ENCODE measurements around the gene NARF.
"Not testable (repeated sequence)": the region's sequence is repeated elsewhere in the genome, so short reads cannot be mapped to it uniquely, and the experiment has no call there.

Gene NARF

DNA sequence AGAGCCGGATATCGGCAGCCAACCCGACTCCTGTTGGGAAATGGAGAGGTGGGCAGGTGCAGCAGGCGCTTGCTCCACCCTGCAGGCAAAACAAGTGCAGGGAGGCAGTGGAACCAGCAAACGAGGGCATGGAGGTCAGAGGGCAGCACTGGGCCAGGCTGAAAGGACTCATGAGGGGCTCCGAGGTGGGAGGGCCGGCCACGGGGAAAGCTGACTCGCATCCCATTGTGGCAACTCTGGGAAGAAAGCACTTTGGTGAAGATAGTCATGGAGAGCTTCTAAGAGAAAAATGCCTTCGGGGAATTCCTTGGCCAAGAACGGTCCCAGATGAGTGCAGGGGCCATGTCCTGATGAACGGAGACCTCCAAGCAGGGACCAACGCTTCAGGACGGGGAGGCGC lies 12.4 kb upstream of the NARF start:
- Mint-ChIP-seq H3K36me3 (peaks cover 40% of the 10 kb centered on the region), H3K27me3 (no peaks in the 10 kb centered on the region), H3K27ac (peak overlapping the region; percentile 35), H3K9me3 (no peaks in the 10 kb centered on the region), H3K4me3 (no peak overlapping the region), H3K4me1 (peaks cover 27% of the 10 kb centered on the region)
- DNase-seq, result no peak
- CTCF ChIA-PET, result interaction anchor here (1.1 kb wide), 1 partner anchor 14 kb away, joined by 3 read pairs; no protein-coding TSS in a partner anchor

DNA sequence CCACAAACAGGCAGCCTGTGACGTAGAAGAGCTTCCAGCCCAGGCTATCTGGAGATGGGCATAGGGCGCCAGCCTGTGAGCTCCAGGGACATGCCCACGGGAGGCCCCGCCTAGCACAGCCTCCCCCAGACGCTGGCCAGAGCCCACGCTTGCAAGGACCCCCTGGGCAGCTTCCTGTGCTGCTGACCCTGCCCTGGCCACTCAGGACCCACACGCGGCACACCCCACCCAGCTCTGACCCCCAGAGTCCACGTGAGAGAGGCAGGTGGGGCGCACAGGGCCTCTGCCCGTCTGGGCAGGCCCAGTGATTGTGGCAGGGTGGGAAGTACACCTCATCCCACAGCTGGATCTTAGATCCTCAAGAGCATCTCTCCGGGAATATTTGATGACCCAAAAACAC lies 11.9 kb upstream of the NARF start:
- DNase-seq, result no peak
- Mint-ChIP-seq H3K4me3 (no peak overlapping the region), H3K9me3 (no peaks in the 10 kb centered on the region), H3K4me1 (peaks cover 32% of the 10 kb centered on the region), H3K36me3 (peaks cover 43% of the 10 kb centered on the region), H3K27ac (no peak overlapping the region), H3K27me3 (no peaks in the 10 kb centered on the region)
- CTCF ChIA-PET, result interaction anchor here (1.2 kb wide), 1 partner anchor 105 kb away, joined by 3 read pairs; no protein-coding TSS in a partner anchor

DNA sequence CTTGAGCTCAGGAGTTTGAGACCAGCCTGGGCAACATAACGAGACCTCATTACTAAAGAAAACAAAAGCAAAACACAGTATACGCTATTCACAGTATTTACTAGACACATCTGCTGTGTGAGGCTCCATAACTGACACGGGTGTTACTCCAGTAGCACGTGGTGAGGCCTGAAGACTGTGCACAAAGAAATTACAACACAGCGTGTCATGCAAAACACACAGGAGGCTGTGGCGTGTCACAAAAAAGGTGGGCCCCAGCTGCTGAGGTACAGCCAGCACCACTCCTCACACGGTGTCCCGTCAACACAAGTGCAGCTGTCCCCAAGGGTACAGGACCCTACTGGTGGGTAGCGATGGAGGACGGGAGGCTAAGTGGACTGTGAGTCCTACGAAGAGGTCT lies 10.7 kb upstream of the NARF start:
- H3K4me3 Mint-ChIP-seq, result peak overlapping the region; percentile 54
- H3K9me3 Mint-ChIP-seq, result no peaks in the 10 kb centered on the region
- CTCF ChIA-PET, result interaction anchor here (1.2 kb wide), 1 partner anchor 104 kb away, joined by 3 read pairs; no protein-coding TSS in a partner anchor
- H3K4me1 Mint-ChIP-seq, result peaks cover 41% of the 10 kb centered on the region
- no peak for DNase-seq
- no peaks in the 10 kb centered on the region for H3K27me3 Mint-ChIP-seq
- peak overlapping the region; percentile 76 for H3K27ac Mint-ChIP-seq
- peaks cover 43% of the 10 kb centered on the region for H3K36me3 Mint-ChIP-seq

DNA sequence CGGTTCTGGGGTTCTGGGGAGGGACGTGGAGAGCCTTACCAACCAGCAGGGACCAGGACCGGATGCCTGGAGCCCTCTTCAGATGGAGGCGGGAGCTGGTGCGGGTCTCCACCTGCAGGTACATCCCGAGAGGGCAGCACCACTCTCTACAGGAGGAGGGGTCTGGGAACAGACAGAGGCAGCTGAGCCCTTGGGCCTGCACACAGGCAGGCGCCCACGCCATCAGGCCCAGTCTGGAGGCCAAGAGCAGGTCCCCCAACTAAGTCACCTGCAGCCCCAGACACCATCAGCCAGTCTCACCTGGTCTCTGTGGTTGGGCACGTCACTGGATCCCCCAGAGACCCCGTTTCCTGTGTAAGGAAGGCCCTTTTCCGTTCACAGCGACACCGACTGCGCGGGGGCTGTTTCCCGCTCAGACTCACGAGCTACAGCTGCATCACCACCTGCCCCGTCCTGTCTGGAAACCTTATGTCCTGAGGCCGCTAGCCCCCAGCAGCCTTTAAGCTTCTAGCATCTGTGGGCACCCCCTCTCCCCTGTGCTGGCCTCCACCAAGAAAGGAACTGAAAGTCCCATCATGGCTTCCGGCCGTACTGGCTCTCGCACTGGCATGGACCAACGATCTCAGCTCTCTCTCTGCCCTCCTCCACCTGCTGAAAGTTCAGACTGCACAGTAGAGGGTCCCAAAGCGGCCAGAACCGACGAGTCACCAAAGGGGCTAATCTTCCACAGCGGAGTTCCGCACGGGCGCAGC lies 9.2 kb upstream of the NARF start:
- peak; percentile 85 for DNase-seq
- CTCF ChIA-PET, result interaction anchor here (0.7 to 1.0 kb wide), 2 partner anchors 21 to 23 kb away, joined by 3 read pairs; no protein-coding TSS in a partner anchor
- H3K4me1 Mint-ChIP-seq, result peaks cover 46% of the 10 kb centered on the region
- H3K27ac Mint-ChIP-seq, result peak overlapping the region; percentile 98
- peak overlapping the region; percentile 96 for H3K4me3 Mint-ChIP-seq
- no peaks in the 10 kb centered on the region for H3K27me3 Mint-ChIP-seq
- H3K36me3 Mint-ChIP-seq, result peaks cover 44% of the 10 kb centered on the region
- peaks cover 3% of the 10 kb centered on the region for H3K9me3 Mint-ChIP-seq

DNA sequence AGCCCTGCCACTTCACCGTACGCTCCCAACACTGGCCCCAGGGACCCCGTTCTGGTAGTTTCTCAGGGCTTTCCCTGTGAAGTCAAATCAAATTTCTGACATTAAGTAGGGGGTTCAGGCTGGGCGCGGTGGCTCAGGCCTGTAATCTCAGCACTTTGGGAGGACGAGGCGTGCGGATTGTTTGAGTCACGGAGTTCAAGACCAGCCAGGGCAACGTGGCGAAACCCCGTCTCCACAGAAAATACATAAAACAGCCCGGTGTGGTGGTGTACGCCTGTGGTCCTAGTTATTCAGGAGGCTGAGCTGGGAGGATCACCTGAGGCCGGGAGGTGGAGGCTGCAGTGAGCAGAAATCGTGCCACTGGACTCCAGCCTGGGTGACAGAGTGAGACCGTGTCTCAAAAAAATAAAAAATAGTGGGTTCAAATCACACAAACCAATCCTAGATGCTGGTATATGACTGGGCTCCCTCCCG lies 8.6 kb upstream of the NARF start:
- Mint-ChIP-seq H3K36me3 (peaks cover 45% of the 10 kb centered on the region), H3K27me3 (no peaks in the 10 kb centered on the region), H3K4me1 (peaks cover 46% of the 10 kb centered on the region), H3K4me3 (peak overlapping the region; percentile 96), H3K9me3 (peaks cover 4% of the 10 kb centered on the region), H3K27ac (peak overlapping the region; percentile 98)
- DNase-seq, result peak; percentile 38
- CTCF ChIA-PET, result no interaction called here

DNA sequence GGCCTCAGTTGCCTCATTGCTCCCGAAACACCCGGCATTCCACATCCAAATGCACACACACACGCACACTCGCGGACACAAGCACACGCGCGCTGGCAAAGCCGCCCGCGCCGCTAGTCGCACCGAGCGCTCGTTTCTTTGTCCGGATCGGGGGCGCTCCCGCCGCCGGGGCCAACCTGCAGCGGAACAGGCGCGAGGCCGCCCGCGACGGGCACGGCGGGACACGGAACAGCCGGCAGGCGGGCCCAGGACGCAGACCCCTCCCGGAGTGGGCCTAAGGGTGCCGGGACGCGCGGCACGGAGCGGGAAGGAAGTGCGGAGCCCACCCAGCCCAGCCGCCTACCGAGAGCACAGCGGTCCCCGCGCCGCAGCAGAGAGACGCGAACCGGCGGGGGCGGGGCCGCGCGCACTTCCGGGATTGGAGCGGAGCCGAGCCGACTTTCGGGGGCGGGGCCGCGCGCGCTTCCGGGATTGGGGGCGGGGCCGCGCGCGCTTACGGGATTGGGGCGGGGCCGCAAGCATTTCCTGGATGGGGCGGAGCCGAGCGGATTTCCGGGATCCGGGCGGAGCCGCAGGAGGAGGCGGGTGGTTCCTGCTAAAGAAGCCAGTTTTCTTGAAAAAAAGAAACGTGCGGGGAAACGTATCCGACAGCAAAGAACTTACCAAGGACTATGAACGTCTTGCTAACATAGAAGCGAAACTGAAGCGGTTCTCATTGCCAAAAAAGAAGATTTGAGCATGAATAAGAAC lies 8.0 kb upstream of the NARF start, which contains the start of gene CYBC1:
CYBC1 (minus strand) TSS at position 396 of the 750 bp plus-strand sequence. CDS start 1,498 bp downstream, outside the sequence.
- Mint-ChIP-seq H3K36me3 (peaks cover 46% of the 10 kb centered on the region), H3K9me3 (peaks cover 4% of the 10 kb centered on the region), H3K4me3 (peak within 1 kb of the TSS; percentile 96), H3K27ac (peak within 1 kb of the TSS; percentile 98), H3K27me3 (no peaks in the 10 kb centered on the region), H3K4me1 (peaks cover 46% of the 10 kb centered on the region)
- peak; percentile 95 for DNase-seq
- CTCF ChIA-PET, result no interaction called here

DNA sequence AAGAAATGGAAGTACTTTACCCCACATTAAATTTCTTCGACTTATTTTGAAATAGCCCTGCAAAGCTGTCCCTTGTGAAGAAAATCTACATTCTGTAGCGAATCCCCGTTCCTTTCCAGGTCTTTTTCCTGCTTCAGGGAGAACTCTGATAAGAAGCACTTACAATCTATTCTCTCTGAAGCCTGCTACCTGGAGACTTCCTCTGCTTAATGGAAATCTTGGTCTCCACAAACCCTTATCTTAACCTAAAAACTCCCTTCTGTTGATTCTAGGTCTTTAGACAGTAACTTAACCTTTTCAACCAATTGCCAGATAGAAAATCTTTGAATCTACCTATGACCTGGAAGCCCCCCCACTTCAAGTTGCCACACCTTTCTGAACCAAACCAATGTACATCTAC lies 6.4 kb upstream of the NARF start:
- Mint-ChIP-seq H3K4me3 (peak overlapping the region; percentile 96), H3K27me3 (no peaks in the 10 kb centered on the region), H3K4me1 (peaks cover 47% of the 10 kb centered on the region), H3K9me3 (peaks cover 4% of the 10 kb centered on the region), H3K27ac (peak overlapping the region; percentile 98), H3K36me3 (peaks cover 41% of the 10 kb centered on the region)
- DNase-seq, result no peak
- CTCF ChIA-PET, result interaction anchor here (0.7 kb wide), 1 partner anchor 102 kb away, joined by 3 read pairs; no protein-coding TSS in a partner anchor

DNA sequence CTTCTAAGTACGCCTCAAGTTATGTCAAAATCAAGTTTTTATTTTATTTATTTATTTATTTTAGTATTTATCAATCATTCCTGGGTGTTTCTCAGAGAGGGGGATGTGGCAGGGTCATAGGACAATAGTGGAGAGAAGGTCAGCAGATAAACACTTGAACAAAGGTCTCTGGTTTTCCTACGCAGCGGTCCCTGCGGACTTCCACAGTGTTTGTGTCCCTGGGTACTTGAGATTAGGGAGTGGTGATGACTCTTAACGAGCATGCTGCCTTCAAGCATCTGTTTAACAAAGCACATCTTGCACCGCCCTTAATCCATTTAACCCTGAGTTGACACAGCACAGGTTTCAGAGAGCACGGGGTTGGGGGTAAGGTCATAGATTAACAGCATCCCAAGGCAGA lies 5.4 kb upstream of the NARF start:
- H3K27me3 Mint-ChIP-seq, result not testable (repeated sequence)
- peak overlapping the region; percentile 69 for H3K27ac Mint-ChIP-seq

DNA sequence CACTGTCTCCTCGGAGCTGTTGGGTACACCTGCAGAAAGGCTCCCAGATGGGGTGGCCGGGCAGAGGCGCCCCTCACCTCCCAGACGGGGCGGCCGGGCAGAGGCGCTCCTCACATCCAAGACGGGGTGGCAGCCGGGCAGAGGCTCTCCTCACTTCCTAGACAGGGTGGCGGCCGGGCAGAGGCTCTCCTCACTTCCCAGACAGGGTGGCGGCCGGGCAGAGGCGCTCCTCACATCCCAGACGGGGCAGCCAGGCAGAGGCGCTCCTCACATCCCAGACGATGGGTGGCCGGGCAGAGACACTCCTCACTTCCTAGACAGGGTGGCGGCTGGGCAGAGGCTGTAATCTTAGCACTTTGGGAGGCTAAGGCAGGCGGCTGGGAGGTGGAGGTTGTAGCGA lies 4.8 kb upstream of the NARF start:
- Mint-ChIP-seq H3K4me1 (peaks cover 49% of the 10 kb centered on the region), H3K36me3 (peaks cover 42% of the 10 kb centered on the region)
- H3K9me3 Mint-ChIP-seq, H3K27ac Mint-ChIP-seq, H3K27me3 Mint-ChIP-seq, CTCF ChIA-PET, H3K4me3 Mint-ChIP-seq, DNase-seq: not testable (repeated sequence)

More for the DNA sequence above, 5.4 kb upstream of the NARF start:
- H3K9me3 Mint-ChIP-seq, H3K4me3 Mint-ChIP-seq, CTCF ChIA-PET, DNase-seq: not testable (repeated sequence)
- Mint-ChIP-seq H3K4me1 (peaks cover 49% of the 10 kb centered on the region), H3K36me3 (peaks cover 42% of the 10 kb centered on the region)

DNA sequence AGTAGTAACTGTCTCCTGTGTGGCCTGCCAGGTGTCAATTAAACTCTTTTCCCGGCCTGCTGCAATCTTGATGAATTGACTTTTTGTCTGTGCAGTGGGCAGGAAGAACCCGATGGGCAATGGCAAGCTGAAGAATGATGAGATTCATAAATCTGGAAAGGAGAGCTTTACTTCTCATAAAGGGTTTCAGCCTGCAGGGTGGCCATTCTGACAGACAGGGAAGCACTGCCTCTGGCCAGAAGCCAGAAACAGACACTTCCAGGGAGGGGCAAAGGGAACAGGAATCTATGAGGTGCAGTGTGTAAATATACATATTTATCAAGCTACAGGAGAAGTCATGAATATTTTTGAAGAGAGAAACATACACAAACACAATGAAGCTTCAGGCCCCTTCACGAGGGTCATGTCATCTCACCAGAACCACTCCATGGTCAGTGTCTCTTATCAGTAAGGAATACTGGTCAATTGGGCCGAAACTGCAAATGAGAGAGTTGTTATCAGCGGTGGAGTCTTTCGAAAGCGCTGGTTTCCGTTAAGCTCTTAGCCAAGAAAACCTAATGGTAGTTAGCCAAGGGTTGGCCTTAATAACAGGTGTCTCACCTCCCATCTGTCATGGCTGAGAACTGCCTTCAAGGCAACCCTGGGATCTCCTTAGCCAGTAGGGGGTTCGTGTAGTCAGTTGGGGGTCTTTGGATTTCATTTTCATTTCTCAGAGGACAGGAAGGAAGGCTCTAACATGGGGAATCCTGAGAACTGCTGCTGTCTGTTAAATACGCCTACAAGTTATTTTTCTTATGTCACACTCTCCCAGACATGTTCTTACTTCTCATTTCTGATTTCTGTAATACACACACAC lies 1.2 kb upstream of the NARF start:
- CTCF ChIA-PET, result interaction anchor here (1.2 kb wide), 1 partner anchor 38 kb away, joined by 3 read pairs; no protein-coding TSS in a partner anchor
- peak overlapping the region; percentile 93 for H3K27ac Mint-ChIP-seq
- no peak for DNase-seq
- H3K4me3 Mint-ChIP-seq, result peak overlapping the region; percentile 94
- no peaks in the 10 kb centered on the region for H3K27me3 Mint-ChIP-seq
- H3K36me3 Mint-ChIP-seq, result peaks cover 47% of the 10 kb centered on the region
- H3K4me1 Mint-ChIP-seq, result peaks cover 46% of the 10 kb centered on the region
- H3K9me3 Mint-ChIP-seq, result peaks cover 4% of the 10 kb centered on the region

DNA sequence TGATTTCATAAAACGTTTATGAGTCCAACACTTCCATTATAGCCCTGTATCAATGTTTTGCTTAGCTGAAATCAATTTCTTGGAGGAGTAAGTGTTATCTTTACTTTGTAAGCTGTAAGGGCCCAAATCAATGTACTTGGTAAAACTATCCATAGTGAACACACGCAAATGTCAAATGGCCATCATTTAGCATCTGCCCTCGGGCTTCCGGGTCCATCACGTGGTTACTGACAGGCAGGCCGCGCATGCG lies 687 bp upstream of the NARF start:
- DNase-seq, result no peak
- Mint-ChIP-seq H3K27me3 (no peaks in the 10 kb centered on the region), H3K27ac (peak overlapping the region; percentile 93), H3K4me3 (peak overlapping the region; percentile 94), H3K36me3 (peaks cover 50% of the 10 kb centered on the region), H3K9me3 (peaks cover 4% of the 10 kb centered on the region), H3K4me1 (peaks cover 48% of the 10 kb centered on the region)
- CTCF ChIA-PET, result interaction anchor here (1.2 kb wide), 1 partner anchor 39 kb away, joined by 3 read pairs; no protein-coding TSS in a partner anchor

DNA sequence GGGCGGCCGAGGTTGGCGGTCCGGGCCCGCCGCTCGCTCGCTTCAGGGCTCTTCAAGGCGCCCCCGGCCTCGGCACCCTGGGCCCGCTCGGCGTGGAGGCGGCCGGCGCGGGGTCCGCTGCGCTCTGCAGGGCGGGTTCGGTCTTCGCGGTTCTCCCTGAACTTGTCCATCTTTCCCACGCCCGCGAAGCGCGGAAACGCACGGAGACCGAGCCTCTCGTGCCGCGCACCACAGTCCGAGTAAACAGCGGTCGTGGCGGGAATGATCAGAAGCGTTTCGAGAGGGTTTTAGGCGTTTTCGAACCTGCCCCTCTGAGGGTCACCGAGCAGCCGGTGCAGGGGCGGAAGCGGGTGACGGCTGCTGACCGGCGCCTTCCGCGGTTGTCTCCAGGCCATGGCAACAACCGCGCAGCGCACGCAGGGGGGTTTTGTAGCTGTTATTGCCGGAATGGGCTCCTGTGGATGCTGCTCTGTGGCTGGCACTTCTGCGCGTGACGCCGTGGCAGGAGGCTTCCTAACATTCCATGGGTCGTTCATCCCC lies 414 bp downstream of the NARF start:
- Mint-ChIP-seq H3K9me3 (peaks cover 4% of the 10 kb centered on the region), H3K4me1 (peaks cover 52% of the 10 kb centered on the region), H3K27me3 (no peaks in the 10 kb centered on the region), H3K4me3 (peak overlapping the region; percentile 94), H3K36me3 (peaks cover 58% of the 10 kb centered on the region), H3K27ac (peak overlapping the region; percentile 91)
- peak; percentile 60 for DNase-seq
- CTCF ChIA-PET, result no interaction called here

DNA sequence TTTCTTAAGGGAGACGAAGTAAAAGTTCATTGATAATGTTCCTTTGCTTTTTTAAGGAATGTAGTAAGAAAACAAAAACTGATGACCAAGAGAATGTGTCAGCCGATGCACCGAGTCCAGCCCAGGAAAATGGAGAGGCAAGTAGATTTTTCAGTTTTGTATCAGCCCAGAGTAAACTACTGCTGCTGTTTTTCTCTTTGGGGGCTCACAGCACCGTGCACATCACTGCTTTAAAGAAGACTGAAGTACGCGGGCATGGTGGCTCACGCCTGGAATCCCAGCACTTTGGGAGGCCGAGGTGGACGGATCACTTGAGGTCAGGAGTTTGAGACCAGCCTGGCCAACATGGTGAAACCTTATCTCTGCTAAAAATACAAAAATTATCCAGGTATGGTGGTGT lies 1.4 kb downstream of the NARF start:
- DNase-seq, CTCF ChIA-PET, H3K27me3 Mint-ChIP-seq, H3K9me3 Mint-ChIP-seq: not testable (repeated sequence)
- H3K36me3 Mint-ChIP-seq, result peaks cover 64% of the 10 kb centered on the region
- peak overlapping the region; percentile 94 for H3K4me3 Mint-ChIP-seq
- H3K4me1 Mint-ChIP-seq, result peaks cover 62% of the 10 kb centered on the region
- H3K27ac Mint-ChIP-seq, result peak overlapping the region; percentile 91

All from activated naive CD4-positive, alpha-beta T cell treated with anti-CD3 and anti-CD28 coated beads, Interleukin-2, amount 10 ng/mL, durations not matched to agents 7 days and 5 days (primary cell).